Motor neuron (in vitro differentiated cells): ENCODE data around the gene MCM7. TPM values are rescaled to one million over a fixed set of nuclear protein-coding genes. Genes with fewer than 3 reads are reported as not detected.
"Not testable (repeated sequence)": the region's sequence is repeated elsewhere in the genome, so short reads cannot be mapped to it uniquely, and the experiment has no call there.

Experiments
- ATAC-seq, 8 experiments: fragments of 200-7000 bp; cut with Tn5 transposase; replicated peaks in 6 of 8; 2 replicates each; pipeline ENCODE4 v1.8.0; 2021; ENCODE audit warnings: mild to moderate bottlenecking in 8 of 8, moderate library complexity in 8 of 8
- H3K27ac ChIP-seq, 2 donors: fragments of 250-450 bp; sonication (Bioruptor Pico); 2 replicates each; pipeline ENCODE4 v1.9.0; 2021; ENCODE audit warnings: antibody characterized with exemption in 2 of 2, mild to moderate bottlenecking in 2 of 2, moderate library complexity in 1 of 2
- H3K4me1 ChIP-seq, 2 donors: fragments of 250-450 bp; sonication (Bioruptor Pico); replicated peaks in 1 of 2; 2 replicates each; pipeline ENCODE4 v1.6.1; 2021; ENCODE audit warnings: antibody characterized with exemption in 2 of 2, mild to moderate bottlenecking in 2 of 2, moderate library complexity in 1 of 2
- H3K4me3 ChIP-seq, 5 donors: fragments of 250-450 bp; sonication (Bioruptor Pico); 2 replicates each; pipeline ENCODE4 v1.9.0; 2021; ENCODE audit warnings: antibody characterized with exemption in 5 of 5, mild to moderate bottlenecking in 5 of 5, moderate library complexity in 4 of 5
- WGBS, 10 experiments: fragments of 450-650 bp; shearing (Covaris generic); methylation state at CpG; one replicate each; pipeline ENCODE4 v1.0.0; 2022; 5-methylcytosine and 5-hydroxymethylcytosine counted together
- in situ Hi-C, 9 experiments: fragments of 400-800 bp; cut with MboI; loops; one replicate each; pipeline ENCODE4 v1.15.0; 2021; ENCODE audit warnings: low sequenced_read_pairs in 9 of 9, low pct_unique_long_range_greater_than_20kb in 2 of 9; ENCODE audit not compliant: unreplicated experiment in 9 of 9
- total RNA-seq, 8 experiments: library from RNA; unstranded; fragments of 300-600 nt; gene quantifications; 2 replicates each; pipeline versions ENCODE4 v1.2.3 to v1.2.4, GENCODE V29; 2022

The MCM7 gene
- total RNA-seq, 8 experiments from 2014 or later: 15.0 to 262 (median 73.9) TPM

DNA sequence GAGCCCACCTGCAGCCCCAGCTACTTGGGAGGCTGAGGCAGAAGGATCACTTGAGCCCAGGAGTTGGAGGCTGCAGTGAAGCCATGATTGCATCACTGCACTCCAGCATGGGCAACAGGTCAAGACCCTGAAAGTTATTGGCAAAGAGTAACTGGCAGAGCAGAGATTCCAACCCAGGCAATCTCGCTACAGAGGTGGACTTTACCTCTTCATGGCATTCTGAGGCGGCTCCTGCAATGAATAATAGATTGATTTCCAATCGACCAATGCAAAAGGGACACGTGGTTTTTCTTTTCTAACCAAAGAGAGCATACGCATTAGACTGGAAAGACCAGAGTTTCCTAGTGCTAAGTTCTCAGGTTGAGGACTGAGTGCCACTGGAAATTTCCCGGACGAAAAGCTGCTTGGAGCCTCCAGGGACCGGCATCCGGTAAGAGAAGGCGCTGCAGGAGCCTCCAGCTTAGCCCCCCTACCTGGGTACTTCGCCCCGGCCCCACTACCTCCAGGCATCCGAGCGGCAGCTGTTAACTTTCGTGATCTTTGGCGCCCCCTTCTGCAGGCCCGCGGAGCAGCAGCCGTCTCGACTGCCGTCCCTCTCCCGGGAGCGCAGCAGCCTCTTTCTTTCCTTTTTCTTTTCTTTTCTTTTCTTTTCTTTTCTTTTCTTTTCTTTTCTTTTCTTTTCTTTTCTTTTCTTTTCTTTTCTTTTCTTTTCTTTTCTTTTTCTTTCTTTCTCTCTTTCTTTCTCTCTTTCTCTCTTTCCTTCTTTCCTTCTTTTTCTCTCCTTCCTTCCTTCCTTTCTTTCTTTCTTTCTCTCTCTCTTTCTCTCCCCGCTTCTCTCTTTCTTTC lies 29.6 kb upstream of the MCM7 start:
- in situ Hi-C loops: no loop called here
- ATAC-seq: peak in 2 of 8 experiments; percentile 4 to 7
- Histone ChIP-seq H3K4me1 (peaks cover 9 to 15% of the 10 kb centered on the region in 2 donors), H3K4me3 (peak overlapping the region in 1 of 5 donors; percentile 7), H3K27ac (no peak overlapping the region)
- 7 to 19% (median 13%) methylated on average over 6 to 21 of the region's 24 CpGs; no CpG with 5 or more reads in 2 of the 10 experiments for WGBS, 10 experiments

DNA sequence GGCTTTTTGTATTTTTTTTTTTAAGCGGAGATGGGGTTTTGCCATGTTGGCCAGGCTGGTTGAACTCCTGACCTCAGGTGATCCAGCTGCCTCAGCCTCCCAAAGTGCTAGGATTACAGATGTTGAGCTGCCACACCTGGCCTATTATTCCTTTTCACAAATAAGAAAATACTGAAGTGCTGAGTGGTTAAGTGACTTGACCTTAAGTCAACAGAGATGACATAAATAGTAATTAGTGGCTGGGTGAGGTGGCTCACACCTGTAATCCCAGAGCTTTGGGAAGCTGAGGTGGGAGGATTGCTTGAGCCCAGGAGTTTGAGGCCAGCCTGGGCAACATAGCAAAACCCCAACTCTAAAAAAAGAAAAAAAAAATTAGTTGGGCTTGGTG lies 29.0 kb upstream of the MCM7 start:
- H3K4me3 ChIP-seq, in situ Hi-C loops, H3K27ac ChIP-seq, ATAC-seq: not testable (repeated sequence)
- H3K4me1 ChIP-seq: peaks cover 9 to 15% of the 10 kb centered on the region in 2 donors
- 100% methylated on average over 1 of the region's 1 CpG; no CpG with 5 or more reads in 6 of the 10 experiments for WGBS, 10 experiments

DNA sequence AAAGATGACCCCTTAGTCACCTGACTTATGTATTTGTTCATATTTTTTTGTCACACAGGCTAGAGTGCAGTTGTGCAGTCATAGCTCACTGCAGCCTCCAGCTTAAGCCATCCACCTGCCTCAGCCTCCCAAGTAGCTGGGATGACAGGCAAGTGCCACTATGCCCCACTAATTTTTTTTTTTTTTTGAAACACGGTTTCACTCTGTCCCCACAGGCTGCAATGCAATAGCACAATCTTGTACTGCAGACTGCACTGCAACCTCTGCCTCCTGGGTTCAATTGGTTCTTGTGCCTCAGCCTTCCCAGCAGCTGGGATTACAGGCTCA lies 27.4 kb upstream of the MCM7 start:
- ATAC-seq: no peak
- in situ Hi-C loops: no loop called here
- Histone ChIP-seq H3K4me3 (peak overlapping the region; percentile 41 to 66 (median 53)), H3K27ac (no peak overlapping the region), H3K4me1 (peaks cover 9 to 15% of the 10 kb centered on the region in 2 donors)
- 40 to 100% (median 80%) methylated on average over 1 of the region's 1 CpG; no CpG with 5 or more reads in 5 of the 10 experiments for WGBS, 10 experiments

DNA sequence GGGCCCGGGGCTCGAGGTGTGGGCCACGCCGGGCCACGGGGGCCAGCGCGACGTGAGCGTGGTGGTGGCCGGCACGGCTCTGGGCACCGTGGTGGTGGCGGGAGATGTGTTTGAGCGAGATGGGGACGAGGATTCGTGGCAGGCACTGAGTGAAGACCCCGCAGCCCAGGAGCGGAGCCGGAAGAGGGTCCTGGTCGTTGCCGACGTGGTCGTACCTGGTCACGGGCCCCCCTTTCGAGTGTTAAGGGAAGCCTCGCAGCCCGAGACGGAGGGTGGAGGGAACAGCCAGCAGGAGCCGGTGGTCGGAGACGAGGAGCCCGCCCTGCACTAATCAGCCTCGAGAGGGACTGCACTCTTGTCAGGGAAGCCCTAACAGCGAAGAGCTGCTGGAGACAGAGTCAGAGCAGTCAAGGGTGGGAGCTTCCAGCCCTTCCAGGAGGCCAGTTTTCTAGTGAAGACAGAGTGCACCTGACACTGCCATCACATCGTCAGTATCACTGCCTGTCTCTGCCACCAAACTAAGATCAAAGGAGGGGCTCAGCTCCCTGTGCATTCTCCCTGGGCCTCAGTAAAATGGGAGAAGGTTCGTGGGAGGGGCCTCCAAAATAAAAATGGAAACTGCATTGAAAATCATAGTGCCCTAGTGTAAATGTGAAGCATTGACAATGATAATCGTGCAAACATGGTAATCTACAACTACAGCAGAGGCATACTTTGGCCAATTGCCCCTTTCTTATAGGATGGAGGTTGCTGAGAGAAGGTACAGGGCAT lies 26.9 kb upstream of the MCM7 start:
- H3K4me1 ChIP-seq: peaks cover 9 to 15% of the 10 kb centered on the region in 2 donors
- peak in 6 of 8 experiments; percentile 8 to 39 (median 30) for ATAC-seq
- H3K4me3 ChIP-seq: peak overlapping the region; percentile 41 to 66 (median 53)
- WGBS, 10 experiments: 0 to 60% (median 19%) methylated on average over 1 to 5 of the region's 37 CpGs; no CpG with 5 or more reads in 2 of the 10 experiments
- H3K27ac ChIP-seq: peak overlapping the region; percentile 82 to 93
- in situ Hi-C loops: no loop called here

DNA sequence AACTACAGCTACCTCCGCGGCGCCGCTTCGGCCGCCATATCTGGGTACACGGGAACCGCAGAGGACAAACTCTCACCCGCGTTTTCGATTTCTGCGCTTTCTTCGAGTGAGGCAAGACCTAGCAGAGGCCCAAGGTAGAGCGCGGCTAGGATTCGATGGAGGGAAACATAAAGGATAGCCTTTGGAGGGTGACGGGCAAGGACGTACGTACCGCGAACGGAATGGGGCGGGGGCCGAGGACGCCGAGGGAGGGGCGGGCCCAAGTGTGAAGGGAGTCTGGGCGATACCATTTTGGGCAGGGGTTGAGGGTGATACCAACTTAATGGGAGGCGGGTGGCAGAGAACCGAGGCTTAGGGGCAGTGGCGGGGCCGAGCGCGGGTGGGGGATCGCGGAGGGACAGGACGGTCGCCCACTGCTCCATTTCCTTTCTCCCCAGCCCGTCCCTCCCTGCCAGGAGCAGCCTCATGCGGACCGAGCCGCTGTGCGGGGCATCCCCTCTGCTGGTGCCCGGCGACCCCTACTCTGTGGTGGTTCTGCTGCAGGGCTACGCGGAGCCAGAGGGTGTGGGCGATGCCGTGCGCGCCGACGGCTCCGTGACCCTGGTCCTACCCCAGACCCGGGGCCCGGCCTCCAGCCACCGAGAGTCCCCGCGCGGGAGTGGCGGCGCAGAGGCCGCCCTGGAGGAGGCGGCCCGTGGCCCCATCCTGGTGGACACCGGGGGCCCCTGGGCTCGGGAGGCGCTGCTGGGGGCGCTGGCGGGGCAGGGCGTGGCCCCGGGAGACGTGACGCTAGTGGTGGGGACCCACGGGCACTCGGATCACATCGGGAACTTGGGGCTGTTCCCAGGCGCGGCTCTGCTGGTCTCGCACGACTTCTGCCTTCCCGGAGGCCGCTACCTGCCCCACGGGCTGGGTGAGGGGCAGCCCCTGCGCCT lies 26.0 kb upstream of the MCM7 start, which contains the start of gene MBLAC1:
Gene MBLAC1, plus strand, starts transcription at position 37 of the 935 bp plus-strand sequence. Its CDS starts 429 bp downstream, at position 466.
- ATAC-seq: peak; percentile 78 to 85 (median 81)

DNA sequence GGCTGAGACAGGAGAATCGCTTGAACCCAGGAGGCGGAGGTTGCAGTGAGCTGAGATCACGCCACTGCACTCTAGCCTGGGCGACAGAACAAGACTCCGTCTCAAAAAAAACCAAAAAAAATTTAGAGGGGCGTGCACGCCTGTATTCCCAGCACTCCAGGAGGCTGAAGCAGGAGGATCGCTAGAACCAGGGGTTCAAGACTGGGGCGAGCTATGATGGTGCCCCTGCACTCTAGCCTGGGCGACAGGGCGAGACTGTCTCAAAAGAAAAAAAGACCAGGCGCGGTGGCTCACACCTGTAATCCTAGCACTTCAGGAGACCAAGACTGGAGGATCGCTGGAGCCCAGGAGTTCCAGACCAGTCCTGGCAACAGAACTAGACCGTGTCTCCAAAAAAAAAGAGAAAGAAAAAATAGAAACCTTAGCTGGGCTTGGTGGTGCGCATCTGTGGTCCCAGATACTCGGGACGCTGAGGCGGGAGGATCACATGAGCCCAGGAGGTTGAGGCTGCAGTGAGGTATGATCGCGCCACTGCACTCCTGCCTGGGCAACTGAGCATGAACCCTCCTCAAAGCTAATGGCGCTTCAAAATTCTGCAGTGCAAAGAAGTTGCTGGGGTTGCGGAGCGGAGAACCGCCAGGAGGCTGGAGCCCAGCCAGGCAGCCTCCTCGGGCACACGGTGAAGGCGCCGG lies 25.2 kb upstream of the MCM7 start:
- Histone ChIP-seq H3K4me1 (peaks cover 7 to 12% of the 10 kb centered on the region in 2 donors), H3K27ac (peak overlapping the region; percentile 82 to 93), H3K4me3 (peak overlapping the region; percentile 41 to 66 (median 53))
- peak in 4 of 8 experiments; percentile 14 to 30 (median 18) for ATAC-seq
- in situ Hi-C loops: no loop called here
- 0 to 50% (median 10%) methylated on average over 2 to 10 of the region's 29 CpGs; no CpG with 5 or more reads in 1 of the 10 experiments for WGBS, 10 experiments

More for the DNA sequence above, 26.0 kb upstream of the MCM7 start, which contains the start of gene MBLAC1:
- Histone ChIP-seq H3K27ac (peak within 1 kb of the TSS; percentile 82 to 93), H3K4me1 (peaks cover 7 to 12% of the 10 kb centered on the region in 2 donors), H3K4me3 (peak within 1 kb of the TSS; percentile 41 to 66 (median 53))
- in situ Hi-C loops: no loop called here
- 0 to 10% methylated on average over 1 to 2 of the region's 85 CpGs; no CpG with 5 or more reads in 8 of the 10 experiments for WGBS, 10 experiments

DNA sequence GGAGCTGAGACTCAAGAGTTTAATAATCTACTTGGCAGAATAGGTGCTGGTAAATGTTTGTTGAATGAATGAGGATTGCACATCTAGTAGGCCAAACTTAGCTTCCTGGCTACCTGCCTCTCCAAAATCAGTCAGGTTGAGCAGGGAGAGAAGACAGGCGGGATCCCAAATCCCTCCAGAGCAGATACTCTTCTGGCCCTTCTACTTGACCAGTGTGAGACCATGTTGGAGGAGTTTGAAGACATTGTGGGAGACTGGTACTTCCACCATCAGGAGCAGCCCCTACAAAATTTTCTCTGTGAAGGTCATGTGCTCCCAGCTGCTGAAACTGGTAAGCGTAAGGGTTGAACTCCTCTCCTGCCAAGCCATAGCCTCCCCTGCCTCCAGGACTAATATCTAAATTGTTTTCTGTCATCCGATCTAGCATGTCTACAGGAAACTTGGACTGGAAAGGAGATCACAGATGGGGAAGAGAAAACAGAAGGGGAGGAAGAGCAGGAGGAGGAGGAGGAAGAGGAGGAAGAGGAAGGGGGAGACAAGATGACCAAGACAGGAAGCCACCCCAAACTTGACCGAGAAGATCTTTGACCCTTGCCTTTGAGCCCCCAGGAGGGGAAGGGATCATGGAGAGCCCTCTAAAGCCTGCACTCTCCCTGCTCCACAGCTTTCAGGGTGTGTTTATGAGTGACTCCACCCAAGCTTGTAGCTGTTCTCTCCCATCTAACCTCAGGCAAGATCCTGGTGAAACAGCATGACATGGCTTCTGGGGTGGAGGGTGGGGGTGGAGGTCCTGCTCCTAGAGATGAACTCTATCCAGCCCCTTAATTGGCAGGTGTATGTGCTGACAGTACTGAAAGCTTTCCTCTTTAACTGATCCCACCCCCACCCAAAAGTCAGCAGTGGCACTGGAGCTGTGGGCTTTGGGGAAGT lies 23.4 kb upstream of the MCM7 start:
- H3K27ac ChIP-seq: no peak overlapping the region
- ATAC-seq: peak in 1 of 8 experiments; percentile 9
- in situ Hi-C loops: no loop called here
- H3K4me1 ChIP-seq: peaks cover 11 to 16% of the 10 kb centered on the region in 2 donors
- no peak overlapping the region for H3K4me3 ChIP-seq
- 57 to 100% (median 88%) methylated on average over 1 to 4 of the region's 4 CpGs; no CpG with 5 or more reads in 2 of the 10 experiments for WGBS, 10 experiments

DNA sequence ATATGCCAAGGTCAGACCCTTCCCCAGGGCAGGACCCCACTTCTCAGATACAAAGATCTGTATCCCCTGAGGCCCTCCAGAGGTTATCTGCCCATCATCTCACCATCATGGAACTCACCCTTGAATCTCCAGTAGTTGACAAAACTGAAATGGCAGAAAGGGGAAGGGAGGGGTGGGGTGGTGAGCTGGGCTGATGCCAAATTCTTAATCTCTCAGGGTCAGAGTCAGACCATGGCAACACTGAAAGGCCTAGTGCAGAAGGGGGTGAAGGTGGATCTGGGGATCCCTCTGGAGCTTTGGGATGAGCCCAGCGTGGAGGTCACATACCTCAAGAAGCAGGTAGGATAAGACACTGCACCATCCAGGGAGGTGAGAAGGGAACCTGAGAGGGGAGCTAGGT lies 21.4 kb upstream of the MCM7 start:
- Histone ChIP-seq H3K4me1 (peaks cover 7 to 9% of the 10 kb centered on the region in 2 donors), H3K4me3 (no peak overlapping the region), H3K27ac (no peak overlapping the region)
- 100% methylated on average over 1 of the region's 1 CpG; no CpG with 5 or more reads in 9 of the 10 experiments for WGBS, 10 experiments
- in situ Hi-C loops: no loop called here
- no peak for ATAC-seq

DNA sequence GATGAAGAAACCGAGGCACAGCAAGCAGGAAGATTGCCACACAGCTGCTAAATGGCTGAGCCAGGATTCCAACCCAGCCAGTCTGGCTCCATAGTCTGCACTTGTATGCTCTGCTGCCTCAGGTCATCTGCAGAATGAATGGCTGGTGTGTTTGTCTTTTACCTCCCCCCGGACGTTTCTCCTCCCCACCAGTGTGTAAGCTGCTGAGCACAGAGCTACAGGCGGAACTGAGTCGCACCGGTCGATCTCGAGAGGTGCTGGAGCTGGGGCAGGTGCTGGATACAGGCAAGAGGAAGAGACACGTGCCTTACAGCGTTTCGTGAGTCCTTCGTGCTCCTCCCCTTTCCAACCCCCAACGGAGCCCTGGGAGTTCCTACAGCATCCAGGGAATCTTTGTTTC lies 20.9 kb upstream of the MCM7 start:
- ATAC-seq: no peak
- H3K4me1 ChIP-seq: peaks cover 7 to 9% of the 10 kb centered on the region in 2 donors
- 76 to 83% (median 79%) methylated on average over 2 to 11 of the region's 13 CpGs; no CpG with 5 or more reads in 6 of the 10 experiments for WGBS, 10 experiments
- no peak overlapping the region for H3K4me3 ChIP-seq
- in situ Hi-C loops: no loop called here
- H3K27ac ChIP-seq: no peak overlapping the region

DNA sequence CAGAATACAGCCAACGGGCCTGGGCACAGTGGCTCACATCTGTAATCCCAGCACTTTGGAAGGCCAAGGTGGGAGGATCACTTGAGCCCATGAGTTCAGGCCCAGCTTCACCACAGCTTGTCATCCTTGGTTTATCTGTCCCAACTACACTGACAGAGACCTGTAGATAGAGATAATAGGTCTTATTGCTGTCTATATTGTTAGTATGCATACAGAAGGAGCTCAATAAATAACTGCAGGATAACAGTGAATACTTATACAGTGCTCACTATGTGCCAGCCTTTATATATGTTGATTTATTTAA lies 19.5 kb upstream of the MCM7 start:
- WGBS, 10 experiments: 0 to 43% (median 0%) methylated on average over 1 of the region's 1 CpG; no CpG with 5 or more reads in 5 of the 10 experiments
- H3K4me1 ChIP-seq: peaks cover 4 to 9% of the 10 kb centered on the region in 2 donors
- no peak for ATAC-seq
- H3K27ac ChIP-seq: peak overlapping the region; percentile 32 to 98
- in situ Hi-C loops: no loop called here
- peak overlapping the region; percentile 81 to 89 (median 88) for H3K4me3 ChIP-seq
